SKM-1 treated with dmso at 0.1 percent for 144 hours (cell line): ENCODE measurements around the gene TBC1D22A.

ENCODE experiments used
- DNase-seq: peaks from one replicate; lab custom pipeline; 2025; ENCODE audit not compliant: unreplicated experiment; lab: John Stamatoyannopoulos, UW

Gene TBC1D22A

GRCh38 chr22:47006433-47006832 lies 244.0 kb downstream of the TBC1D22A start:
- DNase-seq = no peak

GRCh38 chr22:47006869-47007268 lies 244.4 kb downstream of the TBC1D22A start:
- no peak for DNase-seq

GRCh38 chr22:47007496-47007895 lies 245.0 kb downstream of the TBC1D22A start:
- no peak for DNase-seq

GRCh38 chr22:47008208-47008885 lies 245.9 kb downstream of the TBC1D22A start:
- no peak for DNase-seq

GRCh38 chr22:47009304-47010101 lies 247.1 kb downstream of the TBC1D22A start:
- no peak for DNase-seq

- no peak for DNase-seq
Observed at GRCh38 chr22:47010211-47010610, 247.8 kb downstream of the TBC1D22A start.

- DNase-seq = no peak
Observed at GRCh38 chr22:47011131-47011858, 248.8 kb downstream of the TBC1D22A start.

- no peak for DNase-seq
Observed at GRCh38 chr22:47011859-47012258, 249.4 kb downstream of the TBC1D22A start.

GRCh38 chr22:47012589-47013370 lies 250.3 kb downstream of the TBC1D22A start:
- DNase-seq = no peak

GRCh38 chr22:47013861-47014635 lies 251.6 kb downstream of the TBC1D22A start:
- DNase-seq = no peak

GRCh38 chr22:47014636-47015345 lies 252.3 kb downstream of the TBC1D22A start:
- no peak for DNase-seq

GRCh38 chr22:47015589-47016178 lies 253.2 kb downstream of the TBC1D22A start:
- no peak for DNase-seq

GRCh38 chr22:47016631-47017030 lies 254.2 kb downstream of the TBC1D22A start:
- no peak for DNase-seq

GRCh38 chr22:47017245-47017644 lies 254.8 kb downstream of the TBC1D22A start:
- DNase-seq = no peak

GRCh38 chr22:47018010-47018910 lies 255.8 kb downstream of the TBC1D22A start:
- no peak for DNase-seq

- DNase-seq = no peak
Observed at GRCh38 chr22:47019012-47019790, 256.8 kb downstream of the TBC1D22A start.

- DNase-seq = no peak
Observed at GRCh38 chr22:47020166-47020565, 257.7 kb downstream of the TBC1D22A start.
